ES-I3 (cell line): ENCODE data around the gene DYNC2LI1.

Source experiments
- H3K36me3 ChIP-seq: 2 replicates; pipeline ENCODE4 v1.6.1; 2013; ENCODE audit warnings: mild to moderate bottlenecking, low read length, control low read depth, moderate library complexity; ENCODE audit not compliant: insufficient read depth
- H3K4me1 ChIP-seq: 2 replicates; pipeline ENCODE4 v1.6.1; 2013; ENCODE audit warnings: mild to moderate bottlenecking, control low read depth, low read length; ENCODE audit not compliant: insufficient read depth
- H3K9ac ChIP-seq: 2 replicates; pipeline ENCODE4 v1.6.1; 2013; ENCODE audit warnings: low read depth, mild to moderate bottlenecking, low read length, moderate library complexity
- H3K9me3 ChIP-seq: 2 replicates; pipeline ENCODE4 v1.6.1; 2013; ENCODE audit warnings: mild to moderate bottlenecking, low read length, moderate library complexity; ENCODE audit not compliant: control insufficient read depth, insufficient read depth

The DYNC2LI1 gene

GRCh38 chr2:43787895-43788294 is 14.1 kb downstream of the DYNC2LI1 start:
- no peaks in the 10 kb centered on the region for H3K4me1 ChIP-seq
- no peak overlapping the region for H3K9ac ChIP-seq
- H3K9me3 ChIP-seq: no peaks in the 10 kb centered on the region
- no peaks in the 10 kb centered on the region for H3K36me3 ChIP-seq

DNA sequence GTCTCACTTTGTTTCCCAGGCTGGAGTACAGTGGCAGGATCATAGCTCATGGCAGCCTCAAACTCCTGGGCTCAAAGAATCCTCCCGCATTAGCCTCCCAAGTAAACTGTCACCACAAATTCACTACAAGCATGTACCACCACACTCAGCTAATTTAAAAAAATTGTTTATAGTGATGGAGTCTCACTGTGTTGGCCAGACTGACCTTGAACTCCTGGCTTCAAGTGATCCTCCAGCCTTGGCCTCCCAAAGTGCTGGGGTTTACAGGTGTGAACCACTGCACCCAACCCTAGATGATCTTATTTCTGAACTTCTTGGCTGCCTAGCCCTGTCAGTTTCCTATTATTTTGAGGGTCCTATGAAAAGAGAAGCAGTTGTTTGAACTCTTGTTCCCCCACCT is 14.8 kb downstream of the DYNC2LI1 start:
- no peaks in the 10 kb centered on the region for H3K36me3 ChIP-seq
- H3K9ac ChIP-seq: no peak overlapping the region
- H3K9me3 ChIP-seq: no peaks in the 10 kb centered on the region
- H3K4me1 ChIP-seq: no peaks in the 10 kb centered on the region

DNA sequence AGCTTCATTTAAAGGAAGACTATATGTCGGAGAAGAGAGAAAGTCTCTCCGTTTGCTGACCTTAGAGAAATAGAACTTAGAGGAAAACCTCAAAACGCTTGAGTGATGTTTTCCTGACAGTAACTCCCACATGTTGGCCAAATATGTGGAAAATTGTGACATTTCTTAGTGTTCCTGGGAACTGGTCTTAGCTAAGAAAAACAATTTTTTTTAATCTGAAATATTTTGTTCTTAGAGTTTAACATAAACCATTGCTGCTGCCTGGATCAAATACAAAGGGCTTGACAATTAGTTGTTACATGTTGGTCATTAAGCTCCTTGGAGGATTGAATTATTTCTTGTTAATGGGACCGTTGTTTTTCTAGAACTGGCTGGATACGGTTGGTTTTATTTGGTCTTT is 16.3 kb downstream of the DYNC2LI1 start:
- Histone ChIP-seq H3K4me1 (no peaks in the 10 kb centered on the region), H3K36me3 (no peaks in the 10 kb centered on the region), H3K9me3 (no peaks in the 10 kb centered on the region), H3K9ac (no peak overlapping the region)

- no peaks in the 10 kb centered on the region for H3K36me3 ChIP-seq
- H3K9ac ChIP-seq: no peak overlapping the region
- H3K9me3 ChIP-seq: no peaks in the 10 kb centered on the region
- no peaks in the 10 kb centered on the region for H3K4me1 ChIP-seq
Measured at GRCh38 chr2:43791035-43791765, 17.4 kb downstream of the DYNC2LI1 start.

- H3K9ac ChIP-seq: no peak overlapping the region
- H3K36me3 ChIP-seq: no peaks in the 10 kb centered on the region
- no peaks in the 10 kb centered on the region for H3K4me1 ChIP-seq
- no peaks in the 10 kb centered on the region for H3K9me3 ChIP-seq
Measured at GRCh38 chr2:43792653-43793052, 18.8 kb downstream of the DYNC2LI1 start.

- Histone ChIP-seq H3K4me1 (no peaks in the 10 kb centered on the region), H3K9ac (no peak overlapping the region), H3K36me3 (no peaks in the 10 kb centered on the region), H3K9me3 (no peaks in the 10 kb centered on the region)
Measured at GRCh38 chr2:43794956-43795355, 21.1 kb downstream of the DYNC2LI1 start.

DNA sequence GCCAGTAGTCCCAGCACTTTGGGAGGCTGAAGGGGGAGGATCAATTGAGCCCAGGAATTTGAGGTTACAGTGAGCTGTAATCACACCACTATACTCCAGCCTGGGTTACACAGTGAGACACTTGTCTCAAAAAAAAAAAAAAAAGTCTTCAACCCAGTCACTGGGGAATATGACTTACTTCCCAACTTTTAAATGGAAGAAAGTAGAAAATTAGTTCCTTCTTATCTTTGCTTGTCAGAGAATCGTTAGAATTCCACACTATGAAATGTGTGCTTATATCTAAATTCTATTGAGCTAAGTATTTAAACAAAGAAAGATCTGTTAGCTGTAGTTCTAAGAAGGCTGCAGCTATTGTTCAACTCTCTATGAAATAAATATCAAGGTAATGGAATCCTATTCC is 22.4 kb downstream of the DYNC2LI1 start:
- Histone ChIP-seq H3K9me3 (no peaks in the 10 kb centered on the region), H3K36me3 (no peaks in the 10 kb centered on the region), H3K4me1 (no peaks in the 10 kb centered on the region), H3K9ac (no peak overlapping the region)

DNA sequence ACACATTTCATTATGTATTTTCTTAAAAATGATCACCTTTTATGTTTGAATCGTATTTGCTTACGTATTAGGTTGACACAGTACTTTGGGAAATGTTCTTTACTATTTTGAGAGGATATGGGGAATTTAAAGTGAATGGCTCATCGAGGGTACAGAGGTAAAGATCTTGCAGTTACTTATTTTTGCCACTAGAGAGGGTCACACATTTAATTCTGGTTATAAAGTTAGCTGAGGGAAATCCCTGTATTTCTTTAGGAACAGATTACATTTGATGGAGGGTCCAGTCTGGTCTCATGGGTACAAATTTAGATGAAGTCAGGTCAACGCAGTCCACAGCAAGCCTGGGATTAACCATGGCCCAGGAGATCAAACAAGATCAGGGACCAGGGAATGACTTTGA is 24.5 kb downstream of the DYNC2LI1 start:
- no peak overlapping the region for H3K9ac ChIP-seq
- no peaks in the 10 kb centered on the region for H3K4me1 ChIP-seq
- H3K36me3 ChIP-seq: no peaks in the 10 kb centered on the region
- H3K9me3 ChIP-seq: no peaks in the 10 kb centered on the region

DNA sequence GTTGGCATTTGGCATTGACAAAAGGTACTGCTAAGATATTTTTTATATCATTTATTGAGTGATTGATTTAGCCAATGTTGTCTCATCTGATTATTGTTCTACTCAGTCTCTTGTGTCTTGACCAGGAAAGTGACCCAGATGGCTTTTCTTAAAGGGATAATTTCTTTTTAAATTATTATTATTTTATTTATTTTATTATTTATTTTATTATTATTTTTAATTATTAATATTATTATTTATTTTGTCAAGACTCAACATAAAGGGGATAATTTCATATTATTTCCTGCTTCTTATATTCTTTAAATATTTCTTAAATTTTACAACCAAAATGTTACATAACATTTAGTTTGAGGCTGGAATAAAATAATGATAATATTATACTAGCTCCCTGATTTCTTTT is 27.1 kb downstream of the DYNC2LI1 start:
- Histone ChIP-seq H3K36me3 (no peaks in the 10 kb centered on the region), H3K9me3 (no peaks in the 10 kb centered on the region), H3K9ac (no peak overlapping the region), H3K4me1 (no peaks in the 10 kb centered on the region)

GRCh38 chr2:43802135-43802534 is 28.3 kb downstream of the DYNC2LI1 start:
- Histone ChIP-seq H3K9me3 (no peaks in the 10 kb centered on the region), H3K4me1 (no peaks in the 10 kb centered on the region), H3K9ac (no peak overlapping the region), H3K36me3 (no peaks in the 10 kb centered on the region)

- no peaks in the 10 kb centered on the region for H3K9me3 ChIP-seq
- H3K9ac ChIP-seq: no peak overlapping the region
- no peaks in the 10 kb centered on the region for H3K36me3 ChIP-seq
- no peaks in the 10 kb centered on the region for H3K4me1 ChIP-seq
Measured at GRCh38 chr2:43803113-43803512, 29.3 kb downstream of the DYNC2LI1 start.

DNA sequence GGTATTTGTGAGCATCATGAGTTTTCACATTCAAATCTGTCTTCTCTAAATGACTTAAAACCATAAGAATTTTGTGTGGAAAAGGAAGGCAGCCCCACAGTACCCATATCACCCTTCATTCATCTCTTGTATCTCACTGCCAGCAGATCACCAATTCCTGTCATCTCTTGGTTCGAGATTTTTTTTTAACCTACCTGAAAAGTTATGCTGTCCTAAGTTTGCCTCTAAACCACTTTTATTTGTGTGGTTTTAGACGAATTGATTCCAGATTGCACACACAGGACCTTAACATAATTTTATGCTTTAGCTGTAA is 32.8 kb downstream of the DYNC2LI1 start:
- Histone ChIP-seq H3K36me3 (no peaks in the 10 kb centered on the region), H3K9ac (no peak overlapping the region), H3K4me1 (no peaks in the 10 kb centered on the region), H3K9me3 (no peaks in the 10 kb centered on the region)

DNA sequence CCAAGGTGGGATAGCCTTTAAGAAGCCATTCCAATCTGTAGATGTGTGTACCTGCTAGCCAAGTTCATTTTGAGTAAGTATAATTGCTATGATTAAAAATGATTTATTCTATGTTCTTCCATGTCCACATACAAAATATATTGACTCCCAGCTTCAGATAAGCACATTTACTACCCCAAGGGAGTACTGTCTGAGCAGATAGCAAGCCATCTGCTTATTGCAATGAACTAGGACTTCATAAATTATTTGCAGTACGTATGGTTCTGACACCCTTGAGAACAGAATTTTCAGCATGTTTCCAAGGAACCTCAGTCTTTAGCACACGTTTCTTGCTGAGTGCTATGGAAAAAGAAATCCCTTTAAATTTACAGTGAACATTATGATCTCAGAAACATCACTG is 36.6 kb downstream of the DYNC2LI1 start:
- no peaks in the 10 kb centered on the region for H3K36me3 ChIP-seq
- H3K4me1 ChIP-seq: no peaks in the 10 kb centered on the region

DNA sequence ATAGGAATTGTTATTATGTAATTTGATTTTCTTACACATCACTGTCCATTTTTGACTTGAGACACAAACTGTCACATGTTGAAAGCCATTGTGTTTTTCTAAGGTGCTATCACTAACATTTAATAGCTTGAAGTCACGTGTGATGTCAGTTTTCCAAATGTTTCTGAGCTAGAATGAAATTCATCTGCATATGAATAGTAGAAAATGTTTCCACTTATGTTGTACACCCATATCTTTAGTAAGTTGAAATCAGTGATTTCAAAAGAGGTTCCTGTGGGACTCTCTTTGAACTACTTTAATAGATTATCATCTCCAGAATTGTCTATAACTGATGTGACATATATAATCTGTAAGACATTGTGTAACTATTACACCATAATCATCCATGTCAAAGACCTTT is 37.0 kb downstream of the DYNC2LI1 start:
- no peaks in the 10 kb centered on the region for H3K9me3 ChIP-seq
- no peaks in the 10 kb centered on the region for H3K4me1 ChIP-seq
- H3K36me3 ChIP-seq: no peaks in the 10 kb centered on the region
- H3K9ac ChIP-seq: no peak overlapping the region

More for the DNA sequence above, 36.6 kb downstream of the DYNC2LI1 start:
- no peaks in the 10 kb centered on the region for H3K9me3 ChIP-seq
- H3K9ac ChIP-seq: no peak overlapping the region

DNA sequence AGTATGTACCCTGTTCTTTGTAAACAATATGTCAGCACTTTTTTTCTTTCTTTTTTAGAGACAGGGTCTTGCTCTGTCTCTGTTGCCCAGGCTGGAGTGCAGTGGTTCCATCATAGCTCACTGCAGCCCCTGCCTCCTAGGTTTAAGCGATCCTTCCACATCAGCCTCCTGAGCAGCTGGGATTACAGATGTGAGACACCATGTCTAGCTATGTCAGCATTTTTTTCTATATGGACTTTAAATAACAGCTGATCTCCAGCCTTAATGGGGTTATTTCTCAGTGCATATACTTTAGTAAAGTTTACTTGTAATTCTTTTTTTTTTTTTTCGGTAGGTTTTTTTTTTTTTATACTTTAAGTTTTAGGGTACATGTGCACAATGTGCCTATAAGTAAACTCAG is 38.2 kb downstream of the DYNC2LI1 start:
- Histone ChIP-seq H3K4me1 (no peaks in the 10 kb centered on the region), H3K36me3 (no peaks in the 10 kb centered on the region), H3K9ac (no peak overlapping the region), H3K9me3 (no peaks in the 10 kb centered on the region)

DNA sequence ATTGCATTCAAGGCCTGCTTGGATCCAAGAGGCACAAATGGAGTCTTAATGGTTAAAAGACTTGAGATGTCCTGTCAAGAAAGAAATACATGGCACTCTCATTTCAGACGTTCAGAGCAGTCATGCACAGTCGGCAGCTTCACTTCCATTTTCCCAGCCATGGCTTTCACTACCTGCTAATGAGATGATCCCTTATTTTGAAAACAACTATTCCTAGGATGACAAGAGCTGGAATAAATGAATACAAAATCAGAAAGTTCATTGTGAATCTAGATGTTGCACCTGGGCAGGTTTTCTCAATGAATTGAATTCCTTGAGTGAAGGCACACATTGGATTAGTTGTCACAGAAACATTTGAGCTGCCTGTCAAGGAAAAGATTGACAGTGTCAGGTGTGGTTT is 39.1 kb downstream of the DYNC2LI1 start:
- H3K9ac ChIP-seq: no peak overlapping the region
- no peaks in the 10 kb centered on the region for H3K9me3 ChIP-seq
- H3K4me1 ChIP-seq: no peaks in the 10 kb centered on the region
- no peaks in the 10 kb centered on the region for H3K36me3 ChIP-seq
